Breast epithelium (tissue), 3 donors: Measurements from ENCODE around the gene SPRY1.

ENCODE experiments used
- CTCF ChIP-seq, 3 donors: fragments of 450-650 bp; IDR thresholded peaks; one replicate each; pipeline ENCODE4 v1.5.1; 2016 to 2017; ENCODE audit warnings: antibody characterized with exemption in 3 of 3, mild to moderate bottlenecking in 3 of 3, moderate library complexity in 3 of 3
- POLR2A ChIP-seq: fragments of 450-650 bp; IDR thresholded peaks from one replicate; pipeline ENCODE4 v1.6.1; 2016; ENCODE audit warnings: antibody characterized with exemption, mild to moderate bottlenecking, moderate library complexity

- no peak for TF ChIP-seq CTCF (IDR thresholded peaks at IDR 0.05)
- no peak for TF ChIP-seq POLR2A
Observed at GRCh38 chr4:123365412-123365811, 31.2 kb upstream of the SPRY1 start.
